ENCODE results near the gene LRP1-AS. TPM values are rescaled to one million over a fixed set of nuclear protein-coding genes. Genes with fewer than 3 reads are reported as not detected.

The LRP1-AS gene
- total RNA-seq, 2 experiments from 2014 or later = not detected

DNA sequence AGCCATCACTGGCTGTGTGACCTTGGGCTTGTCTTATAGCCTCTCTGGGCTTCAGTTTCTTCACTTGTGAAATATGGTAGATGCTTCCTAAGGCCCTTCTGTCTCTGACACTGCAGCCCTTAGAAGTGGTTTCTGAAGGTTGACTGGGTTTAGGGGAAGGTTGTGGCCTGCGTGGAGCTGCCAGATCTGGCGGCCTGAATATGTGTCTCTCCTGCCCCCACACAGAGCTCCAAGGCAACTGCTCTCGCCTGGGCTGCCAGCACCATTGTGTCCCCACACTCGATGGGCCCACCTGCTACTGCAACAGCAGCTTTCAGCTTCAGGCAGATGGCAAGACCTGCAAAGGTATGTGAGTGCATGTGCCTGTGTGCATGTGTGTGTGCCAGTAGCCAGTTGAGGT is 4.0 kb downstream of the LRP1-AS start:
- Mint-ChIP-seq H3K4me1 (peaks cover 8% of the 10 kb centered on the region), H3K9me3 (no peaks in the 10 kb centered on the region), H3K27me3 (no peaks in the 10 kb centered on the region), H3K36me3 (no peaks in the 10 kb centered on the region), H3K27ac (no peak overlapping the region), H3K4me3 (no peak overlapping the region)
- no peak for DNase-seq

DNA sequence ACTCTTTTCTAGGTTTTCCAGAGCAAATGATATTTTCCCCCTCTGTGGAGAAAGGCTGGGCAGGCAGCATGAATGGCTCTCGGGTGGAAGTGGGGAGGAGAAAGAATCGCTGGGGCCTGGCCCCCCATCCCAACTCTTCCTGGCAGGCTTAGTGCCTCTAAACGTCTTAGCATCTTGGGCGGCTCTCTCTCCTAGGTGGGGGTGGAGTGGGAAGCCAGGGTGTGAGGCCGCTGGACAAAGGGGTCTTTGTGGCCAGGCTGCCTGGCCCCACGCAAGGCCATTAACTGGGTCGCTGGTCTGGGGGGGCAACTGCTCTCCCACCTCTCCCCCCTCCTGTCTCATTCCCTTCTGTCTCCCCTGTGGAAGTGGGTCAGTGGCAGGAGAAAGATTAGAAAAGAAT is 4.7 kb downstream of the LRP1-AS start:
- DNase-seq = no peak
- Mint-ChIP-seq H3K27ac (no peak overlapping the region), H3K4me3 (no peak overlapping the region), H3K36me3 (no peaks in the 10 kb centered on the region), H3K4me1 (peaks cover 8% of the 10 kb centered on the region), H3K27me3 (no peaks in the 10 kb centered on the region), H3K9me3 (no peaks in the 10 kb centered on the region)

DNA sequence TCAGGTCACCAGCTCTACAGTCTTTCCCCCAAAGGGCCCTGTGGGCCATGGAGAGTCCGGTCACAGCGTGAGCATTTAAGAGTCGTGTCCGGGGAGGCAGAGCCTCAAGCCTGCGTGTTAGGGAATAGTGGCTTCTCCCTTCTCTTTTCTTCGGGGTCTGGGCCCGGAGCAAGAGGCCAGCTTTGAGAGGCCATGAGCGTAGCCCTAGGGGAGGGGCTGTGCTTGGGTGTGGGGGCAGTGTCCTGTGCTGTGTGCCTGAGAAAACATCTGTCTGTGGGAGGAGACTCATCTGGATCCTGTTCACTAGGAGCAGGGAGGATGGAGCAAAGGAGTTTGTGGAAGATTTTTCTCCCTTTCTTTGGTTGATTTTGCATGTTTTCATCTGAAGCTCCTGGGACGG is 5.3 kb downstream of the LRP1-AS start:
- no peaks in the 10 kb centered on the region for H3K27me3 Mint-ChIP-seq
- H3K4me1 Mint-ChIP-seq = peaks cover 8% of the 10 kb centered on the region
- no peaks in the 10 kb centered on the region for H3K9me3 Mint-ChIP-seq
- no peak overlapping the region for H3K4me3 Mint-ChIP-seq
- H3K27ac Mint-ChIP-seq = no peak overlapping the region
- no peaks in the 10 kb centered on the region for H3K36me3 Mint-ChIP-seq
- no peak for DNase-seq

DNA sequence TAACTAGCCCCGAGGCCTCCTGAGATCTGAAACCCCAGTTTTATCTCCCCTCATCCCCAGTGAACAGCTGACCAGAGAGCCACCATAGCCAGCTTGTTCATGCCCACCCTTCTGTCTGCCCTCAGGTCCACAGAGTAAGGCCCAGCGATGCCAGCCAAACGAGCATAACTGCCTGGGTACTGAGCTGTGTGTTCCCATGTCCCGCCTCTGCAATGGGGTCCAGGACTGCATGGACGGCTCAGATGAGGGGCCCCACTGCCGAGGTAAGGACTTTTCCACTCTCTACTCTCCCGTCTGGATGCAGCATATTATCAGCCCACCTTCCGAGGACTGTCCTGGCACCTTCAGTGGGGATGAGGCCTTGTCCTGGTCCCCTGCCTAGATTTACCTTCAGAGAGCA is 6.2 kb downstream of the LRP1-AS start:
- H3K4me1 Mint-ChIP-seq = peaks cover 8% of the 10 kb centered on the region
- H3K27ac Mint-ChIP-seq = no peak overlapping the region
- no peaks in the 10 kb centered on the region for H3K9me3 Mint-ChIP-seq
- no peak for DNase-seq
- H3K27me3 Mint-ChIP-seq = no peaks in the 10 kb centered on the region
- no peak overlapping the region for H3K4me3 Mint-ChIP-seq
- no peaks in the 10 kb centered on the region for H3K36me3 Mint-ChIP-seq

DNA sequence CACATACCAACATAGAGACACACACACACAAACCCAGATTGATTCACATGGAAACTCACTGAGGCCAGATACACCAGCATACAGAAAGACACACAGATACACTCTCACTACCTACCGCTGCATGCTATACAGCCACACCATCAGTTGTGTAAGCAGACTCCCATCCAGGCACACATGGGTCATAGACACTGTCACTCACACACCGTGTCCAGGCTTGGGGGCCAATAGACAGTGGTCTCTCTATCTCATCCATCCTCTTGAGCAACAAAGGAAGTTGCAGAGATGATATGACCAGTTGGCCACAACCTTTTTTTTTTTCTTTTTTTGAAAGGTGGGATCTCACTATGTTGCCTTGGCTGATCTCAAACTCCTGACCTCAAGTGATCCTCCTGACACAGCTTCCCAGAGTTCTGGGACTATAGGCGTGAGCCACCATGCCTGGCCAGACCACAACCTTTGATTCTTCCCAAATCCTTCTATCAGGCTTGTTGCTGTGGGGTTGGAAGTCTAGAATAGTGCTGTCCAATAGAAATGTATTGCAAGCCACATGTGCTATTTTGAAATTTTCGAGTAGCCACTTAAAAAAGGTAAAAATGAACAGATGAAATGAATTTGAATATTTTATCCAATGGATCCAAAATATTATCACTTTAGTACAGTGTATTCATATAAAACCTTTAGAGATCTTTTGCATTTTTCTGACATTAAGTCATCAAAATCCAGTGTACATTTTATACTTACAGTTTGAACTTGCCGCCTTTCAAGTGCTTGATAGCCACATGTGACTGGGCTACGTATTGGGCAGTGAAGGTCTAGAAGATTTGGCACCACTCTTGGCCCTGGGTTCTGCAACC is 7.4 kb downstream of the LRP1-AS start:
- DNase-seq = no peak
- H3K36me3 Mint-ChIP-seq = no peaks in the 10 kb centered on the region
- no peak overlapping the region for H3K27ac Mint-ChIP-seq
- H3K27me3 Mint-ChIP-seq = no peaks in the 10 kb centered on the region
- no peak overlapping the region for H3K4me3 Mint-ChIP-seq
- no peaks in the 10 kb centered on the region for H3K9me3 Mint-ChIP-seq
- H3K4me1 Mint-ChIP-seq = peaks cover 8% of the 10 kb centered on the region

DNA sequence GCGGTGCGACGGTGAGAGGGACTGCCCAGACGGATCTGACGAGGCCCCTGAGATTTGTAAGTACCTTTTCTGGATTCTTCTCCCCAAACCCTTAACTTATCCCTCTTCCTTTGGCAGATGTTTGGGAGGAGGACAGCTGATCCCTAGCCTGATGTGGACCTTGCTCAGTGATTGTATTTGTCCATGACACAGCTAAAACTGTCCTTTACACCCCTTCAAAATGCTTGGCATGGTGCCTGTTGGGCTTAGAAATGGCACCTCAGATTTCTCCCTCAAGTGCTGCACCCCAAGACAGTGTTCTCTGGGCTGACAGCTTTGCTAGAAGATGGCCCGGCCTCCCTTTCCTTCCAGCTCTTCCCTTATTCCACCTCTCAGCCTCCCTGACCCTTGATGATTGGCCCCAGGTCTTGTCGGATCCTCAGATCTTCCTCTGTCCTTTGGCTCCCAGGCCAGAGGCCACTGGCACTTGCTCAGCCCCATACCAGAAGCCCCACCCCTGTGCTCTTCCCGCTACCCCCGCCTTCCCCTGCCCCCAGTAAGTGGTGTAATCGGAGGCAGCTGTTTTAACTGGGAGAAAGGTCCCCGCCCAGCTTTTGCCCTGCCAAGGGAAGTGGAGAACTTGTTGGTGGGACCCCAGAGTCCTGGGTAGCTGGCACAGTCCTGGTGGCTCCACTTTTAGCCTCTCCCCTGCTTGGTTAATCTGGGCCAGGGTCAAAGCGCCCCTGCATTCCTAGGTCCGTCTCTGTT is 8.7 kb downstream of the LRP1-AS start:
- no peaks in the 10 kb centered on the region for H3K36me3 Mint-ChIP-seq
- no peak overlapping the region for H3K27ac Mint-ChIP-seq
- no peaks in the 10 kb centered on the region for H3K9me3 Mint-ChIP-seq
- no peak for DNase-seq
- no peaks in the 10 kb centered on the region for H3K27me3 Mint-ChIP-seq
- H3K4me1 Mint-ChIP-seq = peaks cover 6% of the 10 kb centered on the region
- no peak overlapping the region for H3K4me3 Mint-ChIP-seq

DNA sequence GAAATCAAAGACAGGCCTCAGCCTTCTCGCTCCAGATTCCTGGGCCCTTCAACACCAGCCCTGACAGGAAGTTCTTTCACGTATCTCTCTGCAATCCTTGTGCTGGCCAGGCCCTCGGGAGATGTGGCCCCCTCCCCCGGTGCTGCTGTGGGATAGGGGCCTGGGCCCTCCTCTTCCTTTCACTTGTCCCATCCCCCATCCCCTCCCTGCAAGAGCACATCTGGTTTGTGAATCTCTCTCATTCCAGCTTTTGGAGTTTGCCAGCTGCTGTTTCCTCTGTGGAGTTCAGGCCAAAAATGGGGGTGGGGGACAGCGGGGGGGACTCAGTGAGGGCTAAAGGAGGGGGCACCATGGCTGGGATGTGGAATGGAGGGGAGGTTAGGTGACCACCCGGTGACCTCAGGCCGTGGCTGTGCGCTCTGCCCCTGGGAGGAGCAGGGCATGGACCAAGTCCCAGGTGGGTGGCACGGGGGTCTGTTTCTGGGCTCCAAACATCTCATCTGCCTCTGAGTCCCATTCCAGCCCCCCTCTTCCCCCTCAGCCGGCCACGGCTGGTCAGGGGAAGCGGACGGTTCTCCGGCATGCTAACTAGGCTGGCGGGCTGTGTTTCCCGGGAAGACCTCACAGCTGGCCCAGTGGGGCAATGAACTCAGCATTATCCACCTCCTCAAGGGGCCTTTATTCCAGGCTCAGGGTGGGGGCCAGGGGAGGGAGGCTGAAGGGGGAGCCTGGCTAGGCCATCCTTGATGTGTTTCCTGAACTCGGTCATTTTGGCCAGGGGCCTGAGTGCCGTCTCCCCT is 11.7 kb downstream of the LRP1-AS start:
- Mint-ChIP-seq H3K4me3 (no peak overlapping the region), H3K27me3 (no peaks in the 10 kb centered on the region), H3K9me3 (no peaks in the 10 kb centered on the region), H3K36me3 (no peaks in the 10 kb centered on the region), H3K4me1 (peaks cover 4% of the 10 kb centered on the region), H3K27ac (no peak overlapping the region)
- DNase-seq = no peak

DNA sequence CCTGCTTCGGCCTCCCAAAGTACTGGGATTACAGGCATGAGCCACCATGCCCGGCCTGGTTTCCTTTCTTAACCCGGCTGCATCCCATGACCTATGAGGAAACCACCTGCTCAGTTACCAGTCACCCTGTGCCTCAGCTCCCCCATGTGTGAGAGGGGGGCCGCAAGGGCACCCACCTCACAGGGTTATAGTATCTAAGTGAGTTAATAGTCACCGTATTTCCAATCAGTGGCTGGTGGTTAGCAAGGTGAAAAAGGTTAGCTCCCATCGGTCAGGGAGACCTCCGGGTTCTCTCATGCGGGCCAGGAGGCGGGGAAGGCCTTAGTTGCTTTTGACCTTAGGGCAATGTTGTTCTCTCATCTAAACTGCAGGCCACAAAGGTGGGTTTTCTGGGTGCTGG is 12.5 kb downstream of the LRP1-AS start:
- H3K4me3 Mint-ChIP-seq = no peak overlapping the region
- no peaks in the 10 kb centered on the region for H3K36me3 Mint-ChIP-seq
- H3K27me3 Mint-ChIP-seq = no peaks in the 10 kb centered on the region
- no peaks in the 10 kb centered on the region for H3K9me3 Mint-ChIP-seq
- H3K4me1 Mint-ChIP-seq = peaks cover 9% of the 10 kb centered on the region
- DNase-seq = no peak
- H3K27ac Mint-ChIP-seq = no peak overlapping the region

DNA sequence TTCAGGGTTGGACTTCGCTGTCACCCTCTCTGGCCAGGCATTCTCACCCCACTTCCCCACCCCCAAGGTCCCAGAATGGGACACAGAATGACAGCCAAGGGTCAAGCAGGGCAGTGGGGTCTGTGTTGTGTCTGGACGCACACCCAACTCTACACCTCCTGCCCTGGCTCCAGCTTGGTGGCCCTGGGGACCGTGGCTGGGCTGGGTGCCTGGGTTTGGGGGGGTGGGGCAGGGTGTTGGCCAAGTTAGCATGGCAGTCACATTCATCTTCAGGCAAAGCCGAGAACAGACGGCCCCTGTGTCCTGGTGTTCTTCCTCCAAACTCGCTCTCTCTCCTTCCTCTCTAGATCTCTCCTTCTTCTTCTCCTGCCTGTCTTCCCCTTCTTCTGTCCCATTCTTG is 13.5 kb downstream of the LRP1-AS start:
- Mint-ChIP-seq H3K4me1 (peaks cover 14% of the 10 kb centered on the region), H3K9me3 (no peaks in the 10 kb centered on the region), H3K36me3 (no peaks in the 10 kb centered on the region), H3K27ac (no peak overlapping the region), H3K27me3 (peaks cover 4% of the 10 kb centered on the region), H3K4me3 (no peak overlapping the region)
- DNase-seq = no peak

DNA sequence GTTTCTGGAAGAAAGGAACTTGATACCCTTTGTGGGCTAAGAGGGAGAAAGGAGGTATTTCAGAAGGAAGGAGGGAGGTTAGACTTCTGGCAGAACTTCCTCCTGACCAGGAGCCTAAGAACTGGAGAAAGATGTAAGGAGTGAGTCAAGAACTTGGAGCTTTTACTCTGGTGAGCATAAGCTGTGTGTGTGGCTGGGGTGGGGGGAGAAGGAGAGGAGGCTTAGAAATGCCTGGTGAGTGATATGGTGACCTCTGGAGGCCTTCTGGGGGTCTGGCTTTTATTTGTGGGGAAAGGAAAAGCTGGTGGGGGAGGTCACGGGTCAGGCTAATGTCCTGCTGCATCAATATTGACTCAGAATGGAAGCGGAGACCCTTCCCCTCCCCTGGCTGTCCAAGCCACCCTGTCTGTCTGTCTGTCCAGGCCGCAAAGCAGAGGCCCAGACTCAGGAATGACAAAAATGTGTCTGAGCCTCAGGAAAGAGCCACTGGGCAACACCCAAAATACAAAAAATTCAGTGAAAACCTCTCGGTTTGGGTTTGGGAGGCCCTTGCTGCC is 14.3 kb downstream of the LRP1-AS start:
- peaks cover 4% of the 10 kb centered on the region for H3K27me3 Mint-ChIP-seq
- no peak for DNase-seq
- H3K4me1 Mint-ChIP-seq = peaks cover 14% of the 10 kb centered on the region
- H3K27ac Mint-ChIP-seq = no peak overlapping the region
- H3K9me3 Mint-ChIP-seq = no peaks in the 10 kb centered on the region
- no peaks in the 10 kb centered on the region for H3K36me3 Mint-ChIP-seq
- H3K4me3 Mint-ChIP-seq = no peak overlapping the region

DNA sequence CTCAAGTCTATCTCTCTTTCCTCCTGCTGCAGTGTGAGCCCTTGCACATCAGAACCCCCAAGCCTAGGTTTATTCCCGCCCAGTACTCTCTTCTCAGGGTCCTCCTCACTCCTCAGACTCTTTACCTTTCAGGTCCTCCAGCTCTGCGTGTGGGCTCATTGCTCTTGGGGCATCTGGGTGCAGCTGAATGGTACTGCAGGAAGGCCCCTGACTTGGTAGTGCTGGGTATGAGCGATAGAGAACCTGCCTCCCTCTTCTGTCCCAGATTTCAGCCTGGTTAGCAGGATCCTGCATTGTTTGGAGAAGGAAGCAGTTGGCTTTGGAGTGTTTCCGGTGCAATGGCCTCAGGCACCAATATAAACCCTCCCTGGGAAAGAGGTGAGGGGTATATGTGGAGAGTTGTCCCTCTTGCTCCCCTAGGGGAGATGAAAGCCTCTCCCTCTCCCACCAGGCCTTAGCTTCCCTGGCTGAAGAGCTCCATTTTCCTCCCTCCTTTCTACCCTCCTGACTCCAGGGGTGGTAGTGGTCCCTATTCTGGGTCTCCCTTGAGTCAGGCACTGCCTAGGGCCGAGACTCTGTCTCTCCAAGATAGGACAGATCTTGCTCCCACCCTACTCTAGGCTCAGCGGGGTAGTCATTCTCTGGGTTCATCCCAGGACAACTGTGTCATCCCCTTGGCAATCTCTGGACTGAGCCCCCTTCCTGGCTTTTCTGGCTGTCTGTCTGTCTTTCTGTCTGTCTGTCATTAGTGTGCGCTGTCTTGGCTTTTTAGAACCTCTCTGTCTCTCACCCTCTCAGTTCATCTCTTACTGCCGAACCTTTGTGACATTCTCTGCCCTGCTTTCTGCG is 15.3 kb downstream of the LRP1-AS start:
- H3K9me3 Mint-ChIP-seq = no peaks in the 10 kb centered on the region
- no peak overlapping the region for H3K4me3 Mint-ChIP-seq
- no peak for DNase-seq
- H3K36me3 Mint-ChIP-seq = no peaks in the 10 kb centered on the region
- peaks cover 4% of the 10 kb centered on the region for H3K27me3 Mint-ChIP-seq
- peaks cover 14% of the 10 kb centered on the region for H3K4me1 Mint-ChIP-seq
- H3K27ac Mint-ChIP-seq = no peak overlapping the region

DNA sequence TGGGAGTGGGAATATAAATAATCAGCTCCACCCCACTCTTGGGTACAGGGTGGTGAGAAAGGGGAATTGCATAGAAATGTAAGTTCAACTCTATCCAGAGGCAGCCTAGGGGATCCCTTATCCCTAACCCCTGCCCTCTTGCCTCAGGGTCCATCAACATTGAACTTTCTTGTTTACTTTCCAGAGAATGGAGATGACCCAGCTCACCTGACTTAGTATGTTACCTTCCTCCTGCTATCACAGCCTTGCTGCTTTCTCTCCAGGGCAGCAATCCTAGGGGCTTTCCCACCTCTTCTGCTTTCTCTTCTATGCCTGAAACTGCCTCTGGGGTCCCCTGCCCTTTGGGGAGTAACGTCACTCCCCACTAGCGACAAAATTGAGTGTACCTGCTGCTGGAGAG is 16.5 kb downstream of the LRP1-AS start:
- peaks cover 14% of the 10 kb centered on the region for H3K4me1 Mint-ChIP-seq
- H3K36me3 Mint-ChIP-seq = no peaks in the 10 kb centered on the region
- DNase-seq = peak; percentile 9
- no peak overlapping the region for H3K4me3 Mint-ChIP-seq
- H3K9me3 Mint-ChIP-seq = no peaks in the 10 kb centered on the region
- H3K27ac Mint-ChIP-seq = no peak overlapping the region
- H3K27me3 Mint-ChIP-seq = peaks cover 4% of the 10 kb centered on the region

DNA sequence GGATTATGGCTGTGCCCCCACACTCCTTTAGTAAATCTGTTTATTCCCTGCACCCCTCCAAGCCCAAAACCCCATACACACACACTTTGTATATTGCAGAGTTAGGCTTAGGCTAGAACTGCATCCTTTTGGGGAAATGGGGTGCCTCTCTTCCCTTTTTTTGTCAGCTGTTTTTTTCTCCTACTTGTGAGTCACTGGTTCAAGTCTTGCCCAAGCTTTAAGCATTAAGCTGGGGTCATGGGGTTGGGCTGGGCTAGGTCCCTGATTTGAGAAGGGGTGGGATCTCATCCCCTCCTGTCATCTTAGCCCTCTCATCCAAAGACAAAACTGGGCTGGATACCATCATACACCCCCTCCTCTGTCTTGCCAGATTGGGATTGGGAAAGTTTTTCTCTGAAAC is 17.5 kb downstream of the LRP1-AS start:
- Mint-ChIP-seq H3K36me3 (no peaks in the 10 kb centered on the region), H3K4me3 (no peak overlapping the region), H3K27ac (no peak overlapping the region), H3K27me3 (peaks cover 4% of the 10 kb centered on the region), H3K9me3 (no peaks in the 10 kb centered on the region), H3K4me1 (peaks cover 14% of the 10 kb centered on the region)
- no peak for DNase-seq

DNA sequence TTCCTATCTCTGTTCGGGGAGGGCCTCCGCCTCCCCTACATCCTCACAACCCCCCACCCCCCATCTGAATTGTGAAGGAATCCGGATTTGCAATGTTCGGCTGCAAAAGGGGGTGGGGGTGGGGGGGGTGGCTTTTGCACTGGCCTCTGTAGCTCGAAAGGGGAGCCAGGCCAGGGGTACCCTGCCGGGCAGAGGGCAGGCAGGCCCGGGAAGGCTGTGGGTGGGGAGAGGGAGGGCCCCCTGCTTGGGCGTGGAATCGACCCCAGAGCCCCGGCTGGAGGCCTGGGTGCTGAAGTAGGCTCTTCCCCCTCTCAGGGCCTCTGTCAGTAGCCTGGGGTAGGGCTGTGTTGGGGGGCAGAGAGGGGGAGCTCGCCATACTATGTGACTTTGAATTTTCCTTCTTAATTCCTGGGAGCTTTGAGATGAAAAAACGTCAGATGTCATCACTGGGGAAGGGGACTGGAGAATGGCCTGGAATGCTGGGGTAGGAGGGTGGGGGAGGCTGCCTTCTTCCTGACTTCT is 18.0 kb downstream of the LRP1-AS start:
- Mint-ChIP-seq H3K4me1 (peaks cover 16% of the 10 kb centered on the region), H3K27me3 (peaks cover 4% of the 10 kb centered on the region), H3K4me3 (no peak overlapping the region), H3K36me3 (no peaks in the 10 kb centered on the region), H3K27ac (no peak overlapping the region), H3K9me3 (no peaks in the 10 kb centered on the region)
- no peak for DNase-seq

Measured in activated naive CD8-positive, alpha-beta T cell treated with anti-CD3 and anti-CD28 coated beads for 36 hours (primary cell).